HS-27A (cell line): ENCODE measurements around the gene CLUH.

Experiments used
- DNase-seq: peaks from one replicate; pipeline ENCODE4 v3.0.0-alpha.2; 2012; ENCODE audit warnings: low read depth, missing footprints

CLUH gene

GRCh38 chr17:2718150-2718938 lies 6.8 kb upstream of the CLUH start:
- DNase-seq: no peak

GRCh38 chr17:2716649-2717048 lies 5.1 kb upstream of the CLUH start:
- DNase-seq: no peak

DNA sequence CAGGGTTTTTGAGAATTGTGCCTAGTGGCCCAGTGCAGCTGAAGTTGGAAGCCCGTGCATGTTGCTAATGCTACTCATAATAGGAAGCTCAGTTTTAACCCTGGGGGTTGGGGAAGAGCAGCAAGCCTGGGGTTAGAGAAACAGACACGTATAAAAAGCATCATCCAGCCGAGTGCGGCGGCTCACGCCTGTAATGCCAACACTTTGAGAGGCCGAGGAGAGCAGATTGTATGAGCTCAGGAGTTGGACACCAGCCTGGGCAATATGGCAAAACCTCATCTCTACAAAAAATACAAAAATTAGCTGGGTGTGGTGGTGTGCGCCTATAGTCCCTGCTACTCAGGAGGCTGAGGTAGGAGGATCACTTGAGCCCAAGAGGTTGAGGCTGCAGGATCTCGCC lies 2.3 kb upstream of the CLUH start:
- DNase-seq: no peak

DNA sequence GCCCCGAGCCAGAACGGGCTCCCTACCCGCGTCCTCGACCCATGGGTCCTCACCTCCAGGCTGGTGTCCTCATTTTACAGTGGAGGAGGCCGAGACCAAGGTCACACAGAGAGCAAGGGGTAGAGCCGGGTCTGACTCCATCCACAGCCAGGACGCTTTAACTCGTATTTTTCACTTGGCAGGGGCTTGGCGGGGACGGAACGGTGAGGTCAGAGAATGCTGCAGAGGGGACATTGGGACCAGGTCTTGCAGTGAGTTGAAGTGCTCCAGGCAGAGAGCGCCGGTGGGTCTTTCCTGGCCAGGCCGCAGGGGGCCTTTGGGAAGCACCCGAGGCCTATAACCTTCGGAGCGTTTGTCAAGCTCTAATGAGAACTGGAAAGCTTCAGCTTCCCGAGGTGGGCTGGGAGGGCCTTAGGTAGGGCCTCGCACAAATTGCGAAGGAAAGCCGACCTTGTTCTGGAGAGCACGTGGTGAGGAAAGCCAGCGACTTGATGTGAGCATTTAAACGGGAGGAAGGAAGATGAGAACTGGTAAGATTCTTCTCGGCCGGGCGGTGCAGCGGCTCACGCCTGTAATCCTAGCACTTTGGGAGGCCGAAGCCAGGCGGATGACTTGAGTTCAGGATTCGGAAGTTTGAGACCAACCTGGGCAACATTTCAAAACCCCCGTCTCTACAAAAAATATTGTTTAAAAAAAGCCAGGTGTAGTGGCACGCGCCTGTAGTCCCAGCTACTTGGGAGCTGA lies 908 bp upstream of the CLUH start:
- no peak for DNase-seq

- no peak for DNase-seq
These were observed 559 bp downstream of the CLUH start for GRCh38 chr17:2710803-2711607.

DNA sequence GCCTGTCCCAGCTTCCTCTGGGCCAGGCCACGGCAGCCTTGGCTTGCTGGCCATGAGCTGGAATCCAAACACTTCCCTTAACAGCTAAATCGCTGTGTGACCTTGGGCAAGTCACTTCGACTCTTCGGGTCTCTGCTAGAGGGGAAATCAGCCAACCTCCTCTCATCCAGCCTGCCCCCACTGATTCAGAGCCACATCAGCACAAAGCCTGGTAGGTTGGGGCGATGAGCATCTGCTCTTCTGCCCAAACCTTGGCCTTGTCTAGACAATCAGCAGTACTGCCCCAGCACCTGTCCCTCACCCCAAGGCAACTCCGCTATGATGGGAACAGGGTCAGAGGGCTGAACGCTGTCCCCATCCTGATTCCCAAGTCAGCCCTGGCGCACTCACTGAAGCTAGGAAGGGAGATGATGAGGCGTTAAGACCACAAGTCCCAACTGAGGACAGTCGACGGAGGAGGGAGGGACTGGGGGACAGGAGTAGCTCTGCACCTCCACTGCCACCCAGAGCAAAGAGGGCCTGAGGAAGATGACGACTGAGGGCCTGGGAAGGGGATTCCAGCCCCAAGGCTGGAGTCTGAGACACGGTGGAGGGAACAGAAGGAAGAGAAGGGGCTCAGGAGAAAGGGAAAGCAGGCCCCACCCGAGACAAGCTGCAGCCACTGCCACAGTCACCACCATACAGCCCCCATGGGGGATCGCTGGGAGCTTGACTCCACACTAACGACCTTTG lies 1.3 kb downstream of the CLUH start:
- no peak for DNase-seq

DNA sequence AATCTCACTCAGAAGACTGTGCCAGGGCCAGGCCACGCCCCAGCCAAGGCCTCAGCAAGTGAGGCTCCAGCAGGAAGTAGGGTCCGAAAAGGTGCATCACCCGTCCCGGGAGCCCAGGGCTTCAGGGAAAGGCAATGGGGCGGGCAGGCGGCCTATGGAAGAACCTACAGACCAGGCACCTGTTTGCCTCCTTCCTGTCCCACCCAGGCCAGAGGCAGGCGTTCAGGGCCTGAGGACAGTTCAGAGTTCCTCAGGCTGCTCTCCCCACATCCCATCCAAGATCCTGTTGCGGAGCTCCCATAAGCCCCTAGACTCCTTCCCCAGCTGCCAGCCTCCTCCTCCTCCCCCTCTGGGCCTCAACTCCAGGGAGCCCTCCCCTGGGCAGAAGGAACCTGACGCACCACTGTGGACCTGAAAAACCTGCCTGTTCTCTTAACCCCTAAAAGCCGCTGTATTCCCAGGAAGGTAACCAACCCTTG lies 2.3 kb downstream of the CLUH start:
- DNase-seq: no peak

DNA sequence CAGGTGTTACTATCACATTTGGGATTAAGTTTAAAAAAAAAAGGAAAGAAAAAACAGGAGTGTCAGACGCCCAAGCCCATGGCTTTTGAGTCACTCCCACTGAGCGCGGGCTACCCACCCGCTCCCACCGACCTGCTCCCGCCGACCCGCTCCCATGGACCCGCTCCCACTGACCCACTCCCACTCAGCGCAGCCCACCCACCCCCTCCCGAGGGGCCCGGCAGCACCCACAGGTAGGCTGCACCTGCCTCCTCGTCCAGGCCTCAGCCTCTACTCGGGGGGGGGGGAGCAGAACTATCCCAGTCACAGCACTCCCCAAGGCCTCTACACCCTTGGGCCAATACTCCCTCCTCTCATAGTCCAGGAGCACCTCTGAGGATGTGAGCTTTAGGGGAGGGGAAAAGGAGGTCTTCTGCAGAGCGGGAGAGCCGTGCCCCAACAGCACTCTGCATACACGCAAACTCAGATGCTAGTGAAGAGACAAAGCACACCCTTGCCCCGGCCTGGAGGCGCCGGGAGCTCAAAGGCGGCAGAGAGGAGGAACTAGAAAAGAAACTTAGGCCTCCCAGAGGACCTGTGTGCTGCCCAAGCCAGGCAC lies 2.9 kb downstream of the CLUH start:
- DNase-seq: no peak

- DNase-seq: no peak
These were observed 3.6 kb downstream of the CLUH start for GRCh38 chr17:2707721-2708584.

DNA sequence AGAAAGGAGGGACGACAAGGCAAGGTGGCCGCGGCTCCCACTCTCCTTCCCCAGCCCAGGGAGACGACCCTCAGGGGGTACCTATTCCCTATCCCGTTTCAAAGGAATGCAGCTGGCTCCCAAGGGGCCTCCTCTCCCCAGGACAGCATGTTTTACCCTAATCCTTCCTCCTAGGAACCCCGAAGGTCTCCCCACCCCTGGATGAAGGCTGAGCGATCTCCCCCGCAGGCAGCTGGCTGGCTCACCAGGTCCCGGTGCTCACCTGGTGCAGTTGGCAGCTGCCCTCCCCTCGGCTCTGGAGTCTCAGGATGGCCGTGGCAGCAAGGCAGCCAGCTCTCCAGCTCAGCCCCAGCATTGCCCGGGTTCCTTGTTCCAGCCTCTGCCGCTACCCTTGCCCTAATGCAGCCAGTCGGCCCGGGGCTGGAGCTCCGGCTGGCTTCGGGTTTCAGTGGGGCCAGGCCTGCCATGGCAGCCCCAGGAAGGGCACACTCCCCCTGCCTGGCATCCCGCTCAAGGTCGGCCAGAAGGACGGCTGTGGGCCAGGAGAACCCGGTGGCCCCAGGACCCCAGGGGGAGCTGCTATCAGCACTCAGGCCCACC lies 4.6 kb downstream of the CLUH start:
- no peak for DNase-seq

DNA sequence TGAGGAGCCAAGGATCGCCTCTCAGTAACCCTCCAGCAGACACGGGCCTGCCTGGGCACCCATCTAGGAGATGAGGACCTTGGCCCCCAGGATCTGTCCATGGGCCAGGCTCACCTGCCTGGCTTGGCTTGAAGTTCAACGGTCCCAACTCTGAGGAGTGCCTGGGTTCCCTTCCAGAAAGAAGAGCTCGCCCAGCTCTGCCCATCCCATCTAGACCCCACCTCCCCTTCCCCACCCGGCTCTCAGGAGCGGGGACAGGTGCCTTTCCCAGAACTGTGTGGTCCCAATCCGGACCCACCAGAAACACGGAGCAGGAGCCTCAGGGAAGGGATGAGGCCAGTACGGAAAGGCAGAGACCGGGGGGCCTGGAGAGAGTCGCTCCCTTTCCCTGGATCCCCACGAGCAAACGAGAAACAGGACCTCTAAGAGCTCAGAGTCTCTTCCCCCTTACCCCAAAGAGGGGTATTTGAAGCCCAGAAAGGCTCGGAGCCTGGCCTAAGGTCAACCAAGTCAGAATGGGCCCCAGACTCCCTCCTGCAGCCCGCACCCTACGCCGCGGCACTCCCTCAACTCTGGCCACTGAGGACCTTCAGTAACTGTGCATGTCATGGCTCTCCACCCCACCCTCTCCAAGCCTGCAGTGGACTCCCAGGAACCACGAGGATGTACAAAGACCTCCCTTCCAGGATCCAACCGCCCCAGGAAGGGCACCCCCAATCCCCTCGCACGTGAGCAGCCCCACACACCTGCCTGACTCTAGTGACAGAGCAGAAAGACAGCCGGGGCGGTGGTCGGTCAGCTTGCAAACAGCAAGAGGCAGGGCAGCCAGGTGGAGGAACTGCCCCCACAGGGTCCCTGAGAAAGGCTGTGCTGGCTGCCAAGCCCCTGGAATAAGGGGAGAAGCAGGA lies 5.4 kb downstream of the CLUH start:
- no peak for DNase-seq

DNA sequence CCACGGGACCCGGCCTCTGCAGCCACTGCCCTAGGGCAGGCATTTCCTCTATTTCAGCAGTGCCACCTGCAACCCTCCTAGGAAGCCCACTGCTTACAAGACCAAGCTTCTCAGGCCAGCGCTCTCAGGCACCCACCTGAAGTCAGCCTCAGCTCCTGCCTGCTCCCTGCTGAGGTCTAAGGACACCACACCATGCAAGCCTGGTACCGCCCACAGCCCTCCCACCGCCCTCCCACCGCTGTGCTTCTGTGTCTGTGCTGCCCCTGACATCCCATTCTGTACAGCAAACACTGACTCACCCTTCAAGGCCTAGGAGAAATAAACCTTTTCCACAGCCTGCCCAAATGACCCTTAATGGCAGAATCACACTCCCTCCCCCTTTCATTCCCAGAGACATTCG lies 6.3 kb downstream of the CLUH start:
- DNase-seq: no peak

DNA sequence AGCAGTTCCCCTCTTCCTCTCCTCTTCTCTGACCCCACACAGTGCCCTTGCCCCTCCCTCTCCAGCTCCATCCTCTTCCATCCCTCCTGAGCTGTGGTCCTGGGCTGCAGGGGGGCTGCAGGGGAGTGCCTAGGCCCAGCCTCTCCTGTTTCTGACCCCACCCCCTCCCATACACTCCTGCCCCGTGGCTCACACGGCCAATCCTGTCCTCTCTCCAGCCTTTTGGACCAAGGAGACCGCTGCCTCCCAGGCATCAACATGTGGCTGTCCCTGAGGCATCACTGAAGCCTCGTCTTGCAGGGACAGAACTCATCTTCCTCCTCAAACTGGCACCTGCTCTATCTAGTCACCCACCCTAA lies 6.7 kb downstream of the CLUH start:
- no peak for DNase-seq

DNA sequence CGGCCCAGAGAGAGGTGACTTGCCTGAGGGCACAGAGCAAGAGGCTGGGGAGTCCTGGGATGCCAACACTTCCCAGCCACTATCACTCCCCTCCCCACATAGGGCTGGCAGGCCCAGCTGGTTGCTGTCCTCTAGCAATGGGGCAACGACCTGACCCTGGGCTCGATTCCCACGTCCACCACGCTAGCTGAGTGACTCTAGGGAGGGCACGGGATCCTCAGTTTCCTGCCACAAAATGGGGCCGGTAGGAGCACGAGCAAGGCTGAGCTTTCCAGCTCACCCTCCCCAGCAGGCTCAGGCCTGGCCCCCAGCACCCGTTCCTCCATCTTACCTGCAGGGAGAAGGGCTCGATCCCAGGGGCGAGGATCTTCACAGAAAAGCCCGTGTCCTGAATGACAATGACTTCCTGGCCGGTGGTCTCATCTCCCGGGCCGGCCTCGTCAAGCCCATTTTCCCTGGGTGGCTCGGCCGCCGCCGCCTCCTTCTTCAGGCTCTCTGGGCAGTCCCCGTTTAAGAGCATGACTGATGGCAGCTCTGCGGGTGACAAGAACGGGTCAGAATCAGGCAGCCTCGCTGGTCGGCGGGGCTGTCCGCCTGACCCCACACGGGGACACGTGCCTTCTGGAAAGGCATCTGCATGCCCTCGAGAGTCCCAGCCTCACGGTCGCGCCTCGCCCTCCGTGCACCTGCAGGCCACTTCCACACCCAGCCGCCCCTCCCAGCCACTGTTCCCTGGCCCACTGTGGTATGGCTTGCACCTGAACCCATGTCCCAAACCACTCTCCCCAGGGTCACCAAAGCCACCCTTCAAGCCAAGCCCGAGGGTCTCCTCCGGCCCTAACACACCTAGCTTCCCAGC lies 7.3 kb downstream of the CLUH start:
- no peak for DNase-seq

GRCh38 chr17:2703606-2704005 lies 8.0 kb downstream of the CLUH start:
- no peak for DNase-seq

- no peak for DNase-seq
These were observed 8.4 kb downstream of the CLUH start for GRCh38 chr17:2703181-2703580.

- DNase-seq: no peak
These were observed 9.4 kb downstream of the CLUH start for GRCh38 chr17:2701996-2702741.
